Skin of body (tissue), 2 donors: Measurements from ENCODE around the gene HACD2. TPM values are rescaled to one million over a fixed set of nuclear protein-coding genes. Genes with fewer than 3 reads are reported as not detected.
"Not testable (repeated sequence)": the region's sequence is repeated elsewhere in the genome, so short reads cannot be mapped to it uniquely, and the experiment has no call there.

Source experiments
- DNase-seq: peaks from one replicate; lab custom pipeline; 2025; lab: John Stamatoyannopoulos, UW
- total RNA-seq: library from RNA; depleted of rRNA; stranded (reverse); fragments of >200 nt; gene quantifications from one replicate; pipeline ENCODE4 v1.2.3, GENCODE V29; 2014

Gene HACD2
- total RNA-seq, 1 donor from 2014 or later = 37.1 TPM

- DNase-seq = no peak
Measured at GRCh38 chr3:123526474-123526873, 58.4 kb downstream of the HACD2 start.

- no peak for DNase-seq
Measured at GRCh38 chr3:123525433-123525832, 59.4 kb downstream of the HACD2 start.

GRCh38 chr3:123524981-123525380, 59.9 kb downstream of the HACD2 start:
- no peak for DNase-seq

GRCh38 chr3:123523023-123523412, 61.8 kb downstream of the HACD2 start:
- no peak for DNase-seq

GRCh38 chr3:123522320-123523022, 62.4 kb downstream of the HACD2 start:
- no peak for DNase-seq

- DNase-seq = no peak
Measured at GRCh38 chr3:123521179-123521969, 63.5 kb downstream of the HACD2 start.

- no peak for DNase-seq
Measured at GRCh38 chr3:123520656-123521055, 64.2 kb downstream of the HACD2 start.

GRCh38 chr3:123518892-123519485, 65.9 kb downstream of the HACD2 start:
- no peak for DNase-seq

- no peak for DNase-seq
Measured at GRCh38 chr3:123511726-123512125, 73.1 kb downstream of the HACD2 start.

- no peak for DNase-seq
Measured at GRCh38 chr3:123511084-123511483, 73.8 kb downstream of the HACD2 start.

- DNase-seq = no peak
Measured at GRCh38 chr3:123508178-123508577, 76.7 kb downstream of the HACD2 start.

- no peak for DNase-seq
Measured at GRCh38 chr3:123505820-123506219, 79.0 kb downstream of the HACD2 start.

- DNase-seq = no peak
Measured at GRCh38 chr3:123503203-123503602, 81.7 kb downstream of the HACD2 start.

GRCh38 chr3:123499322-123499721, 85.5 kb downstream of the HACD2 start:
- DNase-seq = no peak

- no peak for DNase-seq
Measured at GRCh38 chr3:123498761-123499160, 86.1 kb downstream of the HACD2 start.

- no peak for DNase-seq
Measured at GRCh38 chr3:123493912-123494311, 90.9 kb downstream of the HACD2 start.

- DNase-seq = peak; percentile 13
Measured at GRCh38 chr3:123491966-123492587, 92.8 kb downstream of the HACD2 start.

GRCh38 chr3:123489400-123490004, 95.4 kb downstream of the HACD2 start:
- DNase-seq = peak; percentile 94

GRCh38 chr3:123488645-123489347, 96.1 kb downstream of the HACD2 start:
- no peak for DNase-seq

- DNase-seq = not testable (repeated sequence)
Measured at GRCh38 chr3:123487063-123487462, 97.8 kb downstream of the HACD2 start.

- DNase-seq = no peak
Measured at GRCh38 chr3:123486460-123486859, 98.4 kb downstream of the HACD2 start.
